Omental fat pad (tissue), 4 donors: ENCODE data around the gene VAV2. TPM values are rescaled to one million over a fixed set of nuclear protein-coding genes. Genes with fewer than 3 reads are reported as not detected.

Experiments used
- ATAC-seq: fragments of 150-250 bp; one replicate; pipeline ENCODE4 v1.9.1; 2016; ENCODE audit warnings: mild to moderate bottlenecking, moderate library complexity; ENCODE audit not compliant: low FRiP score
- DNase-seq: peaks from one replicate; pipeline ENCODE4 v3.0.0-alpha.2; 2019; ENCODE audit warnings: low spot score
- CTCF ChIP-seq, 3 donors: fragments of 450-650 bp; IDR thresholded peaks; one replicate each; pipeline ENCODE4 v1.5.1; 2016 to 2017; ENCODE audit warnings: antibody characterized with exemption in 3 of 3, mild to moderate bottlenecking in 3 of 3, moderate library complexity in 2 of 3
- total RNA-seq, 4 donors: library from RNA; depleted of rRNA; stranded (reverse); fragments of >200 nt; gene quantifications; one replicate each; pipeline ENCODE4 v1.1.0, GENCODE V29; 2016

Gene VAV2
- total RNA-seq, 4 donors from 2014 or later: 4.0 to 10.9 (median 6.2) TPM

GRCh38 chr9:133742849-133743444 is 249.2 kb downstream of the VAV2 start:
- peak; percentile 74 for ATAC-seq
- DNase-seq: peak; percentile 37
- peak in 2 of 3 donors; percentile 69 to 92 for TF ChIP-seq CTCF (IDR thresholded peaks at IDR 0.05)

DNA sequence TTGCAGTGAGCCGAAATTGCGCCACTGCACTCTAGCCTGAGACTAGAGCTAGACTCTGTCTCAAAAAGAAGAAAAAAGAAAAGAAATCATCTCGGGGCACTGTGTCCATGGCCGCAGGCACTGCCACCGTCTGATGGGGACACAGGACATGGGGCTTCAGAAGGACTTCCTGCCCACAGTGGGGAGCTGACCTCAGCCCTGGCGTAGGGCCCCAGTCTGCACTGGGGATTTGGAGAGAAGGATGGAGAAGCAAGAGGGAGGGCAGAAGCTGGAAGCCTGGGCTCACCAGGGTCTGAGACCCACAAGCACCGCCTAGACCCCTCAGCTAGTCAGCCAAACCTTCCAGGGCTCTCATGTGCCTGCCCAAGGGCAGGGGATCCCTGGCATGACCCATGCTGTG is 249.9 kb downstream of the VAV2 start:
- ATAC-seq (no peak), DNase-seq (no peak)

GRCh38 chr9:133741716-133742115 is 250.4 kb downstream of the VAV2 start:
- no peak for TF ChIP-seq CTCF (IDR thresholded peaks at IDR 0.05)
- ATAC-seq (no peak), DNase-seq (no peak)

More for the DNA sequence above, 249.9 kb downstream of the VAV2 start:
- TF ChIP-seq CTCF (IDR thresholded peaks at IDR 0.05): no peak

- ATAC-seq: no peak
- no peak for DNase-seq
Measured at GRCh38 chr9:133740911-133741310, 251.2 kb downstream of the VAV2 start.

DNA sequence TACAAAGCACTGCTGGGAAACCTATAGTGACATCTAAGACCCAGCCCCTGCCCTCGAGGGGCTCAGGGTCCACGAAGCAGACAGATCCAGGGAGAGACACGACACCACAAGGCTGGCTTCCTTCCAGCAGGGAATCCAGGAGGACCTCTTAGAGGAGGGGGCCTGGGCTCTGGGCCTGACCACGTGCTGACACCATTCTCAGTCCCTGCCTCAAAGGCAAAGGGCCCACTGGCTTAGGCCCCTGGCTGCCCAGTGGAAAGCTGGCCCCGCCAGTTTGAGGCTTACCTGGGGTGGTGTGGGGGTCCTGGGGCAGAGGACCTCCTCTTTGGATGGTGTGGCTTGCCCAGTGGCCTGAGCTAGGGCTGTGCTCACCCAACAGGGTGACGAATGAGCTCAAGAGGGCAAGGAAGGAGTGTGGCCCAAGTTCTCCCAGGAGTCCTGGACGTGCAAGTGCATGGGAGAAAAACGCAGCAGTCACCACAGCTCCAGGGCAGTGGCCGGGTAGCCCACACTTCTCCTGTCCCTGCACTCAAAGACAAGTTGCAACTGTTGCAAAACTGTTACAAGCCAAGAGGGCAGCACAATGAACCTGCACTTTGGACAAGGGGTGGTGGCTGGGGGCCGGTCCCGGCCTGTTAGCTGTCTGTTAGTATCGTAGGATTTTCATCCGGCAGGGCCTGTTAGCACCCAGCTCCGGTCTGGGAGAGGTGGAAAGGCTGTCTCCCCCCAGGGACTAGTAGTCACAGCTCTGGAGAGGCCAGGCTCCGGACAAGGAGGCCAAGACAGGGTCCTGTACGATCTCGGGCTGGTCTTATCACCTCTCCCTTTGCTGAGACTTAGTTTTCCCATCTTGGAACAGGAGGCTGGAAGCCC is 252.5 kb downstream of the VAV2 start:
- no peak for TF ChIP-seq CTCF (IDR thresholded peaks at IDR 0.05)
- ATAC-seq: no peak
- DNase-seq: no peak

More at GRCh38 chr9:133740911-133741310, 251.2 kb downstream of the VAV2 start:
- TF ChIP-seq CTCF (IDR thresholded peaks at IDR 0.05): no peak

DNA sequence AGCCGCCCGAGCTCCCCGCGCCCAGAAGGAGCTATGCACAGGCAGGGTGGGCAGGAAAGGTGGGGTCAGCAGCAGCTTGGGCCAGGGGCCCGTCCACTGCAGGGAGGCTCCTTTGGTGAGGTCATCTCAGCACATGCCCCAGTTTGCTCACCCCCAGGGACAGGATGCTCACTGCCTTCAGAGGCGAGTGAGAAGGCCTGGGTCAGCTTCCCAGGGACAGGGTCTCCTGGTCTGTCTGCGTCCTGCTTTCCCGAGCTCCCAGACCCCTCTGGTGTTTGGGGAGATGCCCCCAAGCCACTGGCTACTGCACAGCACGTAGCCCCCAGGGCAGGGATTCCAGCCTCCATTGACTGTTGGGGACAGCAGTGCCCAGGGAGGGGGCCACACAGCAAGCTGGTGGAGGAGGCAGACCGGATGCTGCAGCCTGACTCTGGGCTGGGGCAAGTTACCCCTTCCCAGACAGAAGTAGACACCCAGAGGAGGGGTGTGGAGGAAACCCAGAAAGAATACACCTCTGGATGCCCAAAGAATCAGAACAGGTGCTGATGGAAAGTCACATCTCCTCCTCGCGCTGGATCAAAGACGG is 253.4 kb downstream of the VAV2 start:
- ATAC-seq (no peak), DNase-seq (no peak)
- no peak for TF ChIP-seq CTCF (IDR thresholded peaks at IDR 0.05)
